ENCODE results near the gene ZNF184. TPM values are rescaled to one million over a fixed set of nuclear protein-coding genes. Genes with fewer than 3 reads are reported as not detected.

Gene ZNF184
- total and polyA plus RNA-seq, 9 of the 15 experiments (the other 6 are each of a cell fraction or from before 2014, with no cell fraction given), result 7.6 to 22.2 (median 12.8) TPM

- TF ChIP-seq POLR2AphosphoS5 (IDR thresholded peaks at IDR 0.05; ENCODE audit: control insufficient read depth, insufficient read depth, low read depth, low read length) (peak; percentile 80), ZC3H8 (IDR thresholded peaks at IDR 0.05) (no peak), FOXA3 (CRISPR knock-in tag; conservative IDR thresholded peaks at IDR 0.05 in 1 of 2, IDR thresholded peaks at IDR 0.05 in 1 of 2) (peak in 1 of 2 experiments; percentile 73; a peak in 2 of 4 replicates), GTF3C2 (IDR thresholded peaks at IDR 0.05; ENCODE audit: borderline replicate concordance, extremely low read depth, insufficient read length) (peak; percentile 2), SIN3B (IDR thresholded peaks at IDR 0.05; ENCODE audit: low read depth) (peak; percentile 48; the same call in 1 of the 2 replicates), ZBTB49 (CRISPR knock-in tag; IDR thresholded peaks at IDR 0.05; ENCODE audit: borderline replicate concordance) (no peak), ZNF121 (CRISPR knock-in tag; conservative IDR thresholded peaks at IDR 0.05) (no peak), MCM3 (IDR thresholded peaks at IDR 0.05) (no peak), ZFP1 (CRISPR knock-in tag; IDR thresholded peaks at IDR 0.05) (no peak), BRD4 (IDR thresholded peaks at IDR 0.05) (no peak), HDAC1 (IDR thresholded peaks at IDR 0.05) (peak in 1 of 2 experiments; percentile 31; a peak in 2 of 4 replicates), ELK3 (CRISPR knock-in tag; IDR thresholded peaks at IDR 0.05) (no peak), ZC3H4 (CRISPR knock-in tag; IDR thresholded peaks at IDR 0.05; ENCODE audit: borderline replicate concordance) (no peak), E2F4 (CRISPR knock-in tag; IDR thresholded peaks at IDR 0.05; ENCODE audit: low read depth) (peak; percentile 89), NUFIP1 (IDR thresholded peaks at IDR 0.05; ENCODE audit: partially characterized antibody) (no peak), ZNF253 (CRISPR knock-in tag; conservative IDR thresholded peaks at IDR 0.05) (no peak), PCBP2 (IDR thresholded peaks at IDR 0.05; ENCODE audit: low read depth, low read length, poor library complexity, severe bottlenecking) (no peak), FOXO4 (CRISPR knock-in tag; IDR thresholded peaks at IDR 0.05) (no peak; the same call in 1 of the 2 replicates)
These were observed at the start of gene ZNF184 (continued) for GRCh38 chr6:27472617-27473400.

Measured in K562 (cell line).